ENCODE data around the gene PIBF1. TPM values are rescaled to one million over a fixed set of nuclear protein-coding genes. Genes with fewer than 3 reads are reported as not detected.

The PIBF1 gene
- total and polyA plus RNA-seq, 10 of the 15 experiments (the other 5 are each of a cell fraction or from before 2014, with no cell fraction given), result 6.4 to 24.5 (median 11.1) TPM

GRCh38 chr13:72960541-72960940 lies 178.6 kb downstream of the PIBF1 start:
- Histone ChIP-seq H3K79me2 (ENCODE audit: control insufficient read depth, insufficient read depth, low read length) (no peaks in the 10 kb centered on the region), H3K27me3 (replicated peaks in 1 of 2; ENCODE audit: control insufficient read depth in 2 of 2, insufficient read depth in 2 of 2, low read length in 1 of 2) (no peaks in the 10 kb centered on the region), H3K4me3 (no peak overlapping the region), H3K36me3 (ENCODE audit: control insufficient read depth in 2 of 2, insufficient read depth in 2 of 2, low read length in 1 of 2) (no peaks in the 10 kb centered on the region), H4K20me1 (ENCODE audit: control insufficient read depth, insufficient read depth) (no peaks in the 10 kb centered on the region), H3K9ac (ENCODE audit: control insufficient read depth, insufficient read depth, low read length) (no peak overlapping the region), H3K4me1 (ENCODE audit: control insufficient read depth, insufficient read depth, low read length) (no peaks in the 10 kb centered on the region), H3K9me3 (replicated peaks; ENCODE audit: control insufficient read depth, insufficient read depth, low read length) (no peaks in the 10 kb centered on the region), H3K4me2 (ENCODE audit: control insufficient read depth, insufficient read depth) (no peak overlapping the region), H2AFZ (ENCODE audit: control insufficient read depth, low read depth, low read length) (no peak overlapping the region), H3K27ac (ENCODE audit: control insufficient read depth, insufficient read depth) (no peak overlapping the region)
- ATAC-seq, result no peak
- DNase-seq (ENCODE audit: low read depth, low spot score), result no peak
- intact Hi-C loops (cut with micrococcal nuclease; ENCODE audit: unreplicated experiment), result no loop called here
- ChIA-PET POLR2A (no interaction called here), SMC1A (ENCODE audit: uncharacterized antibody, unreplicated experiment) (interaction anchor here (0.8 to 1.4 kb wide), 2 partner anchors 19 to 40 kb away, joined by 3 read pairs; no protein-coding TSS in a partner anchor), CTCF (interaction anchor here (0.7 to 0.9 kb wide), 2 partner anchors 17 to 94 kb away, joined by 3 to 5 read pairs; no protein-coding TSS in a partner anchor), RAD21 (ENCODE audit: unreplicated experiment) (no interaction called here)
- FAIRE-seq, result no peak
- in situ Hi-C loops (cut with MboI), result no loop called here
- BruUV-seq (replicated peaks), result no TSS peak
- TF ChIP-seq CBX5 (IDR thresholded peaks at IDR 0.05; ENCODE audit: low read depth) (no peak), RB1 (IDR thresholded peaks at IDR 0.05; ENCODE audit: borderline replicate concordance) (no peak), ZSCAN29 (IDR thresholded peaks at IDR 0.05) (no peak), E2F4 (IDR thresholded peaks at IDR 0.05; ENCODE audit: low read depth, low read length) (no peak), SIN3A (IDR thresholded peaks at IDR 0.05; ENCODE audit: low read depth, low read length) (no peak), RELA (IDR thresholded peaks at IDR 0.05; ENCODE audit: borderline replicate concordance, partially characterized antibody) (no peak), GABPA (IDR thresholded peaks at IDR 0.05; ENCODE audit: low read depth) (no peak), HCFC1 (IDR thresholded peaks at IDR 0.05; ENCODE audit: low read length) (no peak), ASH2L (IDR thresholded peaks at IDR 0.05; ENCODE audit: borderline replicate concordance, low read depth) (no peak), PRDM15 (CRISPR knock-in tag; IDR thresholded peaks at IDR 0.05) (no peak), RAD51 (IDR thresholded peaks at IDR 0.05) (no peak), BMI1 (IDR thresholded peaks at IDR 0.05; ENCODE audit: borderline replicate concordance) (no peak), BRCA1 (IDR thresholded peaks at IDR 0.05; ENCODE audit: low read depth, low read length) (no peak), ZBTB4 (CRISPR knock-in tag; IDR thresholded peaks at IDR 0.05) (no peak), NR2C1 (IDR thresholded peaks at IDR 0.05) (no peak), KDM1A (IDR thresholded peaks at IDR 0.05; ENCODE audit: borderline replicate concordance) (no peak)

Measured in GM12878 (cell line).